Islet of Langerhans (tissue), 1 donor: ENCODE data around the gene SYCN.
"Not testable (repeated sequence)": the region's sequence is repeated elsewhere in the genome, so short reads cannot be mapped to it uniquely, and the experiment has no call there.

ENCODE experiments used
- FAIRE-seq: peaks from one replicate; lab custom pipeline; 2011; peaks lifted over from hg19 to GRCh38; lab: Jason Lieb, UNC

The SYCN gene, protein sequence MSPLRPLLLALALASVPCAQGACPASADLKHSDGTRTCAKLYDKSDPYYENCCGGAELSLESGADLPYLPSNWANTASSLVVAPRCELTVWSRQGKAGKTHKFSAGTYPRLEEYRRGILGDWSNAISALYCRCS

DNA sequence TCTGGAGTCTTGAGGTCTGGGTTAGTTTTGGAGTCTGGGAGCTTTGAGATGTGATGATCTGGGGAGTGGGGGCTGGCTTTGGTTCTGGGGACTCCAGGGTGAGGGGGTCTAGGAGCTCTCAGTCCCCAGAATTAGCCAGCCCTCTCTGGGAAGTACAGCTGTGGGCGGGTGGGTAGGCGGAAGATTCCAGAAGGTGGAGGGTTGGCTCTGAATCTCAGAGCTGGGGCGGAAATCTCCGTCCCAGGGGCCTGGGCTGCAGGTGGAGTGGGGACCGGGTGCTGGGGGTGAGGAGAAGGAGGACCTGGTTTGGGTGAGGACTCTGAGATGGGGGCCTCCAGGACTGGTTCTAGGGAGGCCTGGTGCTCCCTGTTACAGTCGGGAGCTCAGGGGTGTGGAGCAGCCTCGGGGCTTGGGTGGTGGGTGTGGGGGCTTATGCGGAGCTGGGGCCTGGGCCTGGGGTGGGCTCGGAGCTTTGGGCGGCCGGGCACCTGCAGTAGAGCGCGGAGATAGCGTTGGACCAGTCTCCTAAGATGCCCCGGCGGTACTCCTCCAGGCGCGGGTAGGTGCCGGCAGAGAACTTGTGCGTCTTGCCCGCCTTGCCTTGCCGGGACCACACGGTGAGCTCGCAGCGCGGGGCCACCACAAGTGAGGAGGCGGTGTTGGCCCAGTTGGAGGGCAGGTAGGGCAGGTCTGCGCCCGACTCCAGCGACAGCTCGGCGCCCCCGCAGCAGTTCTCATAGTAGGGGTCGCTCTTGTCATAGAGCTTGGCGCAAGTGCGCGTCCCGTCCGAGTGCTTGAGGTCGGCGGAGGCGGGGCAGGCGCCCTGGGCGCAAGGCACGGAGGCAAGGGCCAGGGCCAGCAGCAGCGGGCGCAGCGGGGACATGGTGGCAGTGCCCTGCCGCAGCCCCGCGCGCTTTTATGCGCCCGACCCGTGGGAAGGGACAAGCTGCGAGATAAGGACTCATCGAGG lies at the start of gene SYCN:
Gene SYCN, minus strand, starts transcription at position 892 of the 970 bp plus-strand sequence. Its CDS starts 9 bp downstream, at position 883.
- FAIRE-seq: no peak

DNA sequence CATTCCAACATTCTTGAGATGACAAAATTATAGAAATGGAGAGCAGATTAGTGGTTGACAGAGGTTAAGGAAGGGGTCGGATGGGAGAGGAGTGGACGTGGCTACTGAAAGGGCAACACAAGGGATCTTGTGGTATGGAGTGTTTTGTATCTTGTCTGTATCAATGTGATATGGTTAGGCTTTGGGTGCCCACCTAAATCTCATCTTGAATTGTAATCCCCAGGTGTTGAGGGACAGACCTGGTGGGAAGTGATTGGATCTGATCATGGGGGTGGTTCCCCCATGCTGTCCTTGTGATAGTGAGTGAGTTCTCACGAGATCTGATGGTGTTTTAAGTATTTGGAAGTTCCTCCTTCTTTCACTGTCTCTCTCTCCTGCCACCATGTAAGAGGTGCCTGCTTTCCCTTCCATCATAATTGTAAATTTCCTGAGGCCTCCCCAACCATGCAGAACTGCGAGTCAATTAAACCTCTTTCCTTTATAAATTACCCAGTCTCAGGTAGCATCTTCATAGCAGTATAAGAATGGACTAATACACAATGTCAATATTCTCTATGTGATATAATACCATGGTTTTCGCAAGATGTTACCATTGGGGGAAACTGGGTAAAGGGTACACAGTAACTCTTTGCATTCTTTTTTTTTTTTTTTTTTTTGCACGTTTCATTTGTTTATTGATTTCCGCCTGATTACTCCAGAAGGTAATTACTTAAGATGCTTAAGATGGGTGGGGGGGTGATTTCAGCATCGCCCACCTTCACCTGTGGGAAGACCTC lies 49.5 kb upstream of the SYCN start:
- FAIRE-seq: no peak

DNA sequence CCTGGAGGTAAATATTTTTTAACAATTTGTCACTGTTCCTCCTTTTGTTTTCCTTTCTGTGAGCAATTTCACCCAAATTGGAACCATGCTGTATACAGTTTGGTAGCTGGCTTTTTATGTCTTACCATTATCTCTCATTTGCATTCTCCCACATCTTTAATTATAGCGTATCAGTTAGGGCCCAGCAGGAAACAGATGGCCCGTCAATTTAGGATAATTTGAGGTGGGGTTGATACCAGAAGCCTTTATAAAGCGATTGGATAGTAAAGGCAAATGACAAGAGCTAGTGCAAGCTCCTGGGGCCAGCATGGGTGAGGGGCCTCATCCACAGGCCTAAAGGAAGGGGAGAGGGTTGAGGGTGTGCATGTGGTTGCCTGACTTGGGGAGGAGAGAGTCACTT lies 48.4 kb upstream of the SYCN start:
- no peak for FAIRE-seq

DNA sequence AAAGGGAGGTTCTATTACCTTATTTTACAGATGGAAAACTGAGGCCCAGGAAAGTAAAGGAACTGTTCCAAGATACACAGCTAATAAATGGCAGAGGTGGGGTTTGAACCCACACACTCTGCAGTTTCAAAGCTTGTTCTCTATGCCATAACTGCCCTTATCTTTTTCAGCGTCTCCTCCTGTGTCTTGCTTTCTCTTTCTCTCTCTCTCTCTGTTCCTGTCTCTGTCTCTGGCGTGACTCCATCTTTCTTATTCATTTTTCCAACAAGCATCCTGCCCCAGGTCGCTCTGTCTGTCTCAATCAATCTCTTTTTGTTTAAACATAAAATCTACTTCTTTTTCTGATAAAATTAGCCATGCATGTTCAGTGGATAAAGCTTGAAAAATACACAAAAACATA lies 47.8 kb upstream of the SYCN start:
- FAIRE-seq: no peak

DNA sequence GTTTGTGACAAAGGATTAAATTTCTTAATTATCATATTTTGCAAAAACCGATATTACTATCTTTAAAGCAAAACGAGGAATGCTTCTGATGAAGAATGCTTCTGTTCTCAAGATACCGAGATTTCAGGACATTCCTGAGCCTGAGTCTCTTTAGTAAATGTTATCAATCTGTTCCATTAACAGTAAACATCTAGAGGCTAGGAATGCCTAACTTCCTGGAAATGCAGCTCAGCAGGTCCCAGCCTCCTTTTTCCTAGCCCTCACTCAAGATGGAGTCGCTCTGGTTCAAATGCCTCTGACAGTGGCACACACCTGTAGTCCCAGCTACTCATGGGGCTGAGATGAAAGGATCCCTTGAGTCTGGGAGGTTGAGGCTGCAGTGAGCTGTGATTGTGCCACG lies 47.0 kb upstream of the SYCN start:
- FAIRE-seq: no peak

DNA sequence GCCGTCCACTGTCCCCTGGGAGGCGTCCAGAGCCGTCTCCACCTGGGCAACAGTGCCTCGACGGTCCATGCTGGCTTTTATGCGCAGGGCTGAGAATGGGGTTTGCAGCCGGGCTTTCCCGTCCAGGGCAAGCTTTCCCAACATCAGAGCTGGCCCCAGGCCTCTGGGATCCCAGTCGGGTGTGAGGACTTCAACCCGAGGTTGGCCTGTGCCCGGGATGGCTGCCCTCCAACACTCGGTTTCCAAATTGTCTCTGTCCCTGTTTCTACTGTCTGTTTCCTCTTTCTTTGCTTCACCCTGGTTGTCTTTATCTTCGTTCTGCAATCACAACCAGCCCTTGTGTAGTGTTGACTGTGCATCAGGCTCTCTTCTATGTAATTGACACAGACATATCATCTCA lies 44.7 kb upstream of the SYCN start, which contains the start of gene IFNL4:
Gene IFNL4, minus strand, starts transcription at position 51 of the 400 bp plus-strand sequence.
- FAIRE-seq: no peak

DNA sequence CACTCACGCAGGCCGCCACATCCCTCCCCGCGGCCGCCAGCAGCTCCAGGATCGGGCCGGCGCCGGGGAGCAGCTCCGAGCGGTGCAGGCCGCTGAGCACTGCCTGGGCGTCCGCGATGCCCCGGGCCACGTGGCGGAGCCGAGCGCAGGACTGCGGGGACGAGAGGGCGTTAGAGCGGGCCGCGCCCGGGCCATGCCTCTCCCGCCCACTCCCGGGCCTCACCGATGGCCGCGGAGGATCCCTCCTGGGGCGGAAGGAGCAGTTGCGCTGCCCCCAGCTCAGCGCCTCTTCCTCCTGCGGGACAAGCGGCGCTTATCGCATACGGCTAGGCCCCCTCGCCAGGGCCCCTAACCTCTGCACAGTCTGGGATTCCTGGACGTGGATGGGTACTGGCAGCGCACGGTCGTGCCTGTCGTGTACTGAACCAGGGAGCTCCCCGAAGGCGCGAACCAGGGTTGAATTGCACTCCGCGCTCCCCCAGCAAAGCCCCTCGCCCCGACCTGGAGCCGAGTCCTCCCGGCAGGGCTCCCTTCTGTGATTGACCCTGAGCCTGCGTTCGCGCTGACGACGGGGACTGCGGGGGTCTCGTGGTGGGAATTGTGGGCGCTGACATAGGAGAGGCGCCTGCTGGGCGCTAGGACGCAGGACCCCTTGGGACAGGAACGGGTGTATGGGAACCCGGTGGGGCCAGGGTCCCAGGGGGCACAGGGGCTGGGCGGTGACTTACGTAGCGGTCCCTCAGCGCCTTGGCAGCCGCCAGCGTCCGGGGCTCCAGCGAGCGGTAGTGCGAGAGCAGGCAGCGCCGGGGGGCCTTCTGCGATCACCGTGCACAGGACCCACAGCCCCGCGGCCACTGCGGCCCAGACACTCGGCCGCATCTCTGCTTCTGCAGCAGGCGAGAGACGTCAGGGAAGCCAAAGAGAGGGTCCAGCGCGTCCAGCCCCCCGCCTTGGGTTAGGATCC lies 43.9 kb upstream of the SYCN start:
- no peak for FAIRE-seq

DNA sequence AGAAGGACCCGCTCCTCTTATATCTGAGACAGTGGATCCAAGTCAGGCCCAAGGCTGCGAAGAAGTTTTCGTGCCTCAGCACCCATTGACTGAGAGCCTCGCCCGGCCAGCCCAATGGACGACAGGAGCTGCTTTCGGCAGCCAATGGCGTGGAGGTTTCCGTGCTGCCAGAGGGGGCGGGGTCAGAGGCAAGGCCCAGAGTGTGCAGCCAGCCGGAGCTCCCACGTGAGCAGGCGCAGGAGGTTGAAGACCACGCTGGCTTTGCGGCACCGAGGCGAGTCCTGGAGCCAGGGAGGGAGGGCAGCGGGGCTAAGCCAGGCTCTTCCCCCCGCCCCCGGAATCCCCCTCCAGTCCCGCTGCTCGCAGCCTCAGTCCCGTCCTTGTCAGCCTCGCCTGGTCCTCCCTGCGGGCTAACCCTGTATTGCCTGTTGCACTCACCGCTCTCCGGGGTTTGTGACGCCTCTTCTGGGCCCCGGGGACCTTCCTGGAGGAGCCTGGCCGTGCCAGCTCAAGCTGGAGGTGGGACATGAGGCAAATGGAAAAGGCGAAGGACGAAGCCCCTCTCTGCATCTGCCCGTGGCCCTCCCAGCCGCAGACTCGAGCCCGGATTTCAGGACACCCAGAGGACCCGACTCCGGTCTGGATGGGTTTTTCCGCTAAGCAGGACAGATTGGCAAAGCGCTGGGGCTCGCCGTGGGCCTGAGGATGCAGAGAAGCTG lies 43.0 kb upstream of the SYCN start:
- FAIRE-seq: no peak

DNA sequence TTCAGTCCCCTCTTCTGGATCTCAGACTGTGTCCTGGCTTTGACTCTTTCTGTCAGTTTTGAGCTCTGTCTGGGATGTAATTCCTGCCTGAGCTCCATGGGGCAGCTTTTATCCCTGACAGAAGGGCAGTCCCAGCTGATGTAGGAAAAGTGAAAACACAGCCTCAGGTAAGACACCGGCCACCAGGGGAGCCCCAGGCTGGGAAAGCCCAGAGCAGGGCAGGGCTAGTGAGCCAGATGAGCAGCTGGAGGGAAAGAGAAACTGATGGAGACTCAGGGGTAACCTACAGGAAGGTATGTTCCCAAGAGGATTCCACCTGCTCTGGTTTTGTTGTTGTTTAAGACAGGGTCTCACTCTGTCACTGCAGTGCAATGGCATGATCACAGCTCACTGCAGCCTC lies 41.1 kb upstream of the SYCN start:
- not testable (repeated sequence) for FAIRE-seq

DNA sequence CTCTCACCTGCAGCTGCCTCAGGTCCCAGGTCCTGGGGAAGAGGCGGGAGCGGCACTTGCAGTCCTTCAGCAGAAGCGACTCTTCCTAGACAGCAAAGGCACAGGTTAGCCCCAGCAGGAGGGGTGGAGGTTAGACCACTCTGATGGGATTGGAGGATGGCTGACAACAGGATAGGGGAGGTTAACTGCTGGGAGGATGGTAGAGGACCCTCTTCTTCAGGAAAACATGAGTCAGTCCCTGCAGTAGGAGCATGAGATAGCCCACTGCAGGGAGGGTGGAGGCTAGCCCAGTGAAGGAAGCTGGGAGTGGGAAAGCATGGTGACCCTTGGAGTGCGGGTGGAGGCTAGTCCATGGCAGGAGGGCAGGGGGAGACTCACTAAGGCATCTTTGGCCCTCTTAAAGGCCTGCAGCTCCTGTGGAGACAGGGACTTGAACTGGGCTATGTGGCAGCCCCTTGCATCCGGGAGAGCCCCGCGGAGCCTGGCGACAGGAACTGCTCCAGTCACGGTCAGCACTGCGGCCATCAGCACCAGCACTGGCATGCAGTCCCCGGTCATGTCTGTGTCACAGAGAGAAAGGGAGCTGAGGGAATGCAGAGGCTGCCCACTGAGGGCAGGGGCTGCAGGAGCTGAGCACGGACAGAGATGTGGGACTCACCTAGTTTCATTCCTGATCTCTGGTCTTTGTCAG lies 40.5 kb upstream of the SYCN start, which contains the start of gene IFNL3:
Gene IFNL3, minus strand, starts transcription at position 597 of the 691 bp plus-strand sequence. Its CDS starts 39 bp downstream, at position 558.
- FAIRE-seq: not testable (repeated sequence)

DNA sequence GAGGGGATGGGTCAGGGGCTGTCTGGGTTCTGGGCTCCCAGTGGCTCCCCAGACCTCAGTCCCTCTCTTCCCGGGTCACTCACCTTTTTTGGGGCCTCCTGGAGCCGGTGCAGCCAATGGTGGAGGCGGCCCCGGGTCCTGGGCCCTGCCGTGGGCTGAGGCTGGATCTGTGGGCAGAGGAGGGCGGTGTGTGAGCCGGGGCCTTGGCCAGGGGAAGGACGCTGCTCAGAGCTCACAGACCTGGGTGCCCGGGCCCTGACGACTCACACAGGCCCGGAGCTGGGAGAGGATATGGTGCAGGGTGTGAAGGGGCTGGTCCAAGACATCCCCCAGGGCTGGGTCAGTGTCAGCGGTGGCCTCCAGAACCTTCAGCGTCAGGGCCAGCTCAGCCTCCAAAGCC lies 39.7 kb upstream of the SYCN start:
- not testable (repeated sequence) for FAIRE-seq

DNA sequence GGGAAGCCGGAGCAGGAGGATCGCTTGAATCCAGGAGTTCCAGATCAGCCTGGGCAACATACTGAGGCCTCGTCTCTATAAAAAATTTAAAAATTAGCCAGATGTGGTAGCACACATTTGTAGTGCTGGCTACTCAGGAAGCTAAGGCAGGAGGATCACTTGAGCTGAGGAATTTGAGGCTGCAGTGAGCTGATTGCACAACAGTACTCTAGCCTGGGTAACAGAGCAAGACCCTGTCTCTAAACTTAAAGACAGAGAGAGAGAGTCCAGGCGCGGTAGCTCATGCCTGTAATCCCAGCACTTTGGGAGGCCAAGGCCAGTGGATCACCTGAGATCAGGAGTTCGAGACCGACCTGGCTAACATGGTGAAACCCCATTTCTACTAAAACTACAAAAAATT lies 36.4 kb upstream of the SYCN start:
- no peak for FAIRE-seq

DNA sequence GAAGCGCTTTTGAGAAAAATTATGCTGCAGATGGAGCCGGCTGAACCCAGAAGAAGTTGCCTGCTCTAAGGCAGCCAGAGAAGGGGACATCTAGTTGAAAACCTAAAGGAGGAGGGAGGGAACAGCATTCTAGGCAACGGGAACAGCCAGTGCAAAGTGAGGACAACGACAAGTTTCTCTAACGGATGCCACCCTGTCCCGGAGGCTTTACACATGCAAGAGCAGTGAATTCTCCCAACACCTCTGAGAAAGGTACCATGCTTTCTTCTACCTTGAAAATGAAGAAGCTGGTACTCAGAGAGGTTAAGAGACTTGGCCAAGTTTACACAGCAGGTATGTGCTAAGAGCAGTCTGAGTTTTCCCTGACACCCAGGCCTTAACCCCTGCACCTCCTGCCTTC lies 34.9 kb upstream of the SYCN start:
- no peak for FAIRE-seq

DNA sequence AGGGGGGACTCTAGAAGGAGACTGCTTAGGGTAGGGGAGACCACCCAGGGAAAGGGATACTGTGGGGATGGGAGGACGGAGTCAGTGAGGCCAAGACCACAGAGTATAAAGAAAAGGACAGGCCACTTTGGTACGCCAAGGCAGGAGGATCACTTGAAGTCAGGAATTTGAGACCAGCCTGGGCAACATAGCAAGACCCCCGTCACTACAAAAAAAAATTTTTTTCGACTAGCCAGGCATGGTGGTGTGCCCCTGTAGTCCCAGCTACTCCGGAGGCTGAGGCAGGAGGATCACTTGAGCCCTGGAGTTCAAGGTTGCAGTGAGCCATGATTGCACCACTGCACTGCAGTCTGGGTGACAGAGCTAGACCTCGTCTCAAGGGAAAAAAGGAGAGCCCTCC lies 34.1 kb upstream of the SYCN start:
- FAIRE-seq: no peak

DNA sequence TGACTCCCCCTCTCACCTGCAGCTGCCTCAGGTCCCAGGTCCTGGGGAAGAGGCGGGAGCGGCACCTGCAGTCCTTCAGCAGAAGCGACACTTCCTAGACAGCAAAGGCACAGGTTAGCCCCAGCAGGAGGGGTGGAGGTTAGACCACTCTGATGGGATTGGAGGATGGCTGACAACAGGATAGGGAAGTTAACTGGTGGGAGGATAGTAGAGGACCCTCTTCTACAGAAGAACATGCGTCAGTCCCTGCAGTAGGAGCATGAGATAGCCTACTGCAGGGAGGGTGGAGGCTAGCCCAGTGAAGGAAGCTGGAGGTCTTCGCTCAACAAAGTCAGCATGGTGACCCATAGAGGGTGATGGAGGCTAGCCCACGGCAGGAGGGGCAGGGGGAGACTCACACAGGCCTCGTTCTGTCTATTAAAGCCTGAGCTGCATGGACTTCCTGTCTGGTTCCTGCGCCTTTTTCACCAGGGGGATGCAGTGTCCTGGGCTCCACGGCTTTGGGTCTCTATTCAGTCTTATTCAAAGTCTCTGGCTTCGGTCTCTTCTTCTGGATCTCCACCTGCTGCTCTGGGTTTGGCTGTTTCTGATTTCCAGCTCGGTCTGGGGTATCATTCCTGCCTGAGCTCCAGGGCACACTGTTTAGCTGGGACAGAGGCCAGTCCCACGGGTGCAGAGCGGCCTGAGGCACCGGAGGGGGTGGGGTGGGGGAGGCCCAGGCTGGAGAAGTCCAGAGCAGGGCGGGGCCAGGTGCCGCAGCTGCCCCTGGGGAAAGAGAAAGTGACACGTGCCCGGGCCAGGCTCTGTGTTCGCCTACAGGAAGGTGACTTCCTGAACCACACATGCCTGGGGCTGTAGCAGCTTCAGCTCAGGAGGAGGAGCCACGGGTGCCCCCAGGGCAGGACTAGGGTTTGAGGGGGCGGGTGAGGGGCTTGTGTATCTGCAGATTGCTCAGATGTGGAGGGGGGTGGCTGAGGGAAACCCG lies 33.4 kb upstream of the SYCN start:
- no peak for FAIRE-seq

DNA sequence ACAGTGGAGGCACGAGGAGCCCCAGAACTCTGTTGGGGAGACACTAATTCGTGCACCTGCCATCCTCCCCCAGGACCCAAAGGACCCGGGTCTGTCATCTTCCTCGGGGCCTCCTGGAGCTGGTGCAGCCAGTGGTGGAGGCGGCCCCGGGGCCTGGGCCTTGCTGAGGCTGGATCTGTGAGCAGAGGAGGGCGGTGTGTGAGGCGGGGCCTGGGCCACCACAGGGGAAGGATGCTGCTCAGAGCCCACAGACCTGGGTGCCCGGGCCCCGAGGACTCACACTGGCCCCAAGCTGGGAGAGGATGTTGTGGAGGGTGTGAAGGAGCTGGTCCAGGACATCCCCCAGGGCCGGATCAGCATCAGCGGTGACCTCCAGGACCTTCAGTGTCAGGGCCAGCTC lies 32.5 kb upstream of the SYCN start:
- no peak for FAIRE-seq

DNA sequence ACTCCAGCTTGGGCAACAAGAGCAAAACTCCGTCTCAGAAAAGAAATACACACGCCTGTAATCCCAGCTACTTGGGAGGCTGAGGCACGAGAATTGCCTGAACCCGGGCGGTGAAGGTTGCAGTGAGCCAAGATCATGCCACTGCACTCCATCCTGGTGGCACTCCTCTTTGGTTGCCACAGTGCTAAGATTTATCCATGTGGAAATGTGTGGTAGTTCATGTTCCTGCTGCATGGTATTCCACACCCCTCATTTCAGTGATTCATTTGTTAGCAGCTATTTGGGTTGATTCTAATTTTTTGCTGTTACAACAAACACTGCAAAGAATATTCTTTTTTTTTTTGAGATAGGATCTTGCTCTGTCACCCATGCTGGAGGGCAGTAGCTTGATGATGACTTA lies 28.6 kb upstream of the SYCN start:
- FAIRE-seq: no peak

DNA sequence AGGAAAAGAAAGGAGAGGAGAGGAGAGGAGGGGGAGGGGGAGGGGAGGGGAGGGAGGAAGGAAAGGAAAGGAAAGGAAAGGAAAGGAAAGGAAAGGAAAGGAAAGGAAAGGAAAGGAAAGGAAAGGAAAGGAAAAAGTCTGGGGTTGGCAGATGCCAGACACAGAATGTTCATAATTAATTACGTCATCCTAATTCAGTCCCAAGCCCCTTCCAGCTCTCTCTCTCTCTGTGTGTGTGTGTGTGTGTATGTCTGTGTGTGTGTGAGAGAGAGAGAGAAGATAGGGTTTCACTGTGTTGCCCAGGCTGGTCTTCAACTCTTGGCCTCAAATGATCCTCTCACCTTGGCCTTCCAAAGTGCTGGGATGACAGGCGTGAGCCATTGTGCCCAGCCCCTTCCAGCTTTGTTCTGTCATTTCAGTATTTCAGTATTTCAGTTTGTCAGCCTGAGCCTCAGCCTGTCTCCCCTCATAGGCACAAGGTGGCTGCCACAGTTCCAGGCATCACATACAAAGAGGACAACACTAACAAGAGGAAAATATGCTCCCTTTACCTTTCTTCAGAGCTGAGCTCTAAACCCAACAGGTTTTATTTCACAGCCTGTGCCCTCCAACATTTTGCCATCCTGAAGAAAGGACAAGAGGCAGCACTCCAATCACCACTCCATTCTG lies 26.2 kb upstream of the SYCN start:
- FAIRE-seq: no peak
